ENCODE results near the gene KRTAP1-1.

- TF ChIP-seq REST (IDR thresholded peaks at IDR 0.05) = no peak
- TF ChIP-seq CTCF (IDR thresholded peaks at IDR 0.05) = no peak
- no peak for TF ChIP-seq NFE2L2 (conservative IDR thresholded peaks at IDR 0.05; ENCODE audit: low read length)
- no peak for TF ChIP-seq CEBPB (IDR thresholded peaks at IDR 0.05)
- no peak for TF ChIP-seq POLR2A (IDR thresholded peaks at IDR 0.05; ENCODE audit: low read length)
- no peak for TF ChIP-seq SREBF2 (IDR thresholded peaks at IDR 0.05)
- TF ChIP-seq RAD21 (conservative IDR thresholded peaks at IDR 0.05 in 1 of 2, IDR thresholded peaks at IDR 0.05 in 1 of 2) = no peak
- TF ChIP-seq HOXB13 (CRISPR knock-in tag; IDR thresholded peaks at IDR 0.05; ENCODE audit: low read depth) = no peak
- peak; percentile 36; the same call in 1 of the 2 replicates for TF ChIP-seq GATA3 (IDR thresholded peaks at IDR 0.05; ENCODE audit: borderline replicate concordance)
- TF ChIP-seq CBX2 (IDR thresholded peaks at IDR 0.05; ENCODE audit: borderline replicate concordance, low read depth) = no peak
- no peak for TF ChIP-seq JUN (IDR thresholded peaks at IDR 0.05)
- TF ChIP-seq FOSL2 (IDR thresholded peaks at IDR 0.05) = no peak
- TF ChIP-seq FOSL2 (CRISPR knock-in tag; IDR thresholded peaks at IDR 0.05) = no peak
- no peak for TF ChIP-seq HOXA7 (CRISPR knock-in tag; IDR thresholded peaks at IDR 0.05)
These were observed 20.9 kb downstream of the KRTAP1-1 start for GRCh38 chr17:41020336-41020735.

Data from A549 (cell line).